ENCODE data around the gene ZWILCH. TPM values are rescaled to one million over a fixed set of nuclear protein-coding genes. Genes with fewer than 3 reads are reported as not detected.

Gene ZWILCH
- polyA plus RNA-seq, 1 of the 3 experiments (the other 2 are of a cell fraction), result 8.2 TPM

DNA sequence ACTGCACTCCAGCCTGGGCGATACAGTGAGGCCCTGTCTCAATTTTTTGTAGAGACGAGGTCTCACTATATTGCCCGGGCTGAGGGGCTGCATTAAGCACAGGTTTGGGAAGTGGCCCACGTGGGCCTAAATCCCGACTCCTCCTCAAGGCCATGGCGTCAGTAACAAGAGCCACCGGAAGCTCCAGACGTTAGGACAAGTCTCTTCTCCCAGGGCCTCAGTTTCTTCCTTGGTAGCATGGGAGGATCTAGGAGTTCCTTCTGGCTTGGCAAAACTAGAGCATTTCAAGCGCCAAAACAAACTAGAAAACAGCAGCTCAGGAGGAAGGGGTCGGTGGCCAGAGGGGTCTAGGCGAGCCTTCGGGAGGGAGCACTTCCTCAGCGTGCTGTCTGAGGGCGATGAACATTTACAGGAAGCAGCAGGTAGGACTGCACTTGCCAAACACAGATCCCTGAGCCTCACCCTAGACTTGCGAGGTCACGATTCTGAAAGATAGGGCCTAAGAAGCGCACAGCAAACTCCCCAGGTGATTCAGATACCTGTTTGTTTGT, 8.1 kb upstream of the ZWILCH start:
- TF ChIP-seq FOXJ3 (CRISPR knock-in tag; IDR thresholded peaks at IDR 0.05), result no peak
- TF ChIP-seq USF1 (IDR thresholded peaks at IDR 0.05; ENCODE audit: borderline replicate concordance, low read depth), result no peak
- TF ChIP-seq EP300 (IDR thresholded peaks at IDR 0.05; ENCODE audit: borderline replicate concordance in 1 of 2, low read depth in 1 of 2, low read length in 1 of 2), result no peak
- no peak for TF ChIP-seq TEAD4 (IDR thresholded peaks at IDR 0.05; ENCODE audit: borderline replicate concordance, insufficient read depth)
- TF ChIP-seq MEF2A (IDR thresholded peaks at IDR 0.05; ENCODE audit: borderline replicate concordance, low read depth), result no peak
- TF ChIP-seq PBX3 (IDR thresholded peaks at IDR 0.05), result no peak
- TF ChIP-seq YY1 (IDR thresholded peaks at IDR 0.05; ENCODE audit: low read depth), result no peak
- TF ChIP-seq FOXM1 (IDR thresholded peaks at IDR 0.05; ENCODE audit: low read depth), result no peak
- TF ChIP-seq GATA2 (CRISPR knock-in tag; IDR thresholded peaks at IDR 0.05), result no peak
- TF ChIP-seq RCOR1 (IDR thresholded peaks at IDR 0.05; ENCODE audit: low read length), result no peak
- TF ChIP-seq SMC3 (IDR thresholded peaks at IDR 0.05; ENCODE audit: low read depth, low read length), result no peak
- Histone ChIP-seq H3K4me1 (ENCODE audit: control insufficient read depth in 1 of 2, insufficient read depth in 2 of 2, low read depth in 1 of 2, low read length in 1 of 2) (peaks cover 0 to 10% of the 10 kb centered on the region in 2 experiments; a peak in 2 of 4 replicates), H3F3A (replicated peaks; ENCODE audit: insufficient read depth) (peaks cover 47% of the 10 kb centered on the region), H4K20me1 (ENCODE audit: insufficient read depth) (peaks cover 41% of the 10 kb centered on the region), H3K9me2 (no peaks in the 10 kb centered on the region), H3K36me3 (replicated peaks in 1 of 2; ENCODE audit: control insufficient read depth in 1 of 2, insufficient read depth in 2 of 2, low read length in 1 of 2) (peaks cover 66 to 76% of the 10 kb centered on the region in 2 experiments), H3K79me2 (ENCODE audit: insufficient read depth) (peaks cover 43% of the 10 kb centered on the region), H3K4me3 (ENCODE audit: low read depth in 2 of 2, low read length in 1 of 2) (peak overlapping the region; percentile 91 to 97), H2AFZ (ENCODE audit: low read depth) (peak overlapping the region; percentile 88), H3K4me2 (peak overlapping the region; percentile 95), H3K27me3 (ENCODE audit: insufficient read depth) (no peaks in the 10 kb centered on the region), H3K27ac (ENCODE audit: low read depth in 2 of 2, low read length in 1 of 2) (peak overlapping the region; percentile 65 to 66), H3K9ac (peak overlapping the region; percentile 84), H3K9me3 (no peaks in the 10 kb centered on the region)
- ChIA-PET POLR2A (interaction anchor here (1.3 to 3.7 kb wide), 4 partner anchors 9 to 110 kb away, joined by 3 to 21 read pairs (median 5); partner anchors contain the start of gene MAP2K1), CTCF (interaction anchor here (0.6 to 5.7 kb wide), 28 partner anchors 8 to 627 kb away, joined by 3 to 51 read pairs (median 4); partner anchors contain the start of genes DIS3L, MAP2K1, RPL4 and TIPIN)
- 15% methylated on average over 17 of the region's 17 CpGs for WGBS (ENCODE audit: low lambda C conversion rate)
- DNase-seq, result no peak

GRCh38 chr15:66497502-66498455, 7.3 kb upstream of the ZWILCH start, which contains the start of gene SNAPC5:
TSS of gene SNAPC5 (minus strand) at chr15:66497762. CDS start at chr15:66497731, 31 bp downstream.
- Histone ChIP-seq H3K9ac (peak within 1 kb of the TSS; percentile 84), H2AFZ (ENCODE audit: low read depth) (peak within 1 kb of the TSS; percentile 88), H3F3A (replicated peaks; ENCODE audit: insufficient read depth) (peaks cover 51% of the 10 kb centered on the region), H3K36me3 (replicated peaks in 1 of 2; ENCODE audit: control insufficient read depth in 1 of 2, insufficient read depth in 2 of 2, low read length in 1 of 2) (peaks cover 67 to 76% of the 10 kb centered on the region in 2 experiments), H3K9me3 (no peaks in the 10 kb centered on the region), H3K27ac (ENCODE audit: low read depth in 2 of 2, low read length in 1 of 2) (peak within 1 kb of the TSS; percentile 65 to 66), H3K4me3 (ENCODE audit: low read depth in 2 of 2, low read length in 1 of 2) (peak within 1 kb of the TSS; percentile 91 to 97), H3K9me2 (no peaks in the 10 kb centered on the region), H3K79me2 (ENCODE audit: insufficient read depth) (peaks cover 46% of the 10 kb centered on the region), H3K27me3 (ENCODE audit: insufficient read depth) (no peaks in the 10 kb centered on the region), H3K4me1 (ENCODE audit: control insufficient read depth in 1 of 2, insufficient read depth in 2 of 2, low read depth in 1 of 2, low read length in 1 of 2) (peaks cover 0 to 17% of the 10 kb centered on the region in 2 experiments; a peak in 2 of 4 replicates), H3K4me2 (peak within 1 kb of the TSS; percentile 95), H4K20me1 (ENCODE audit: insufficient read depth) (peaks cover 49% of the 10 kb centered on the region)
- DNase-seq, result peak; percentile 93
- POLR2A ChIA-PET, result interaction anchor here (0.5 to 3.7 kb wide), 5 partner anchors 10 to 207 kb away, joined by 3 to 21 read pairs (median 4); partner anchors contain the start of gene MAP2K1
- WGBS (ENCODE audit: low lambda C conversion rate), result 8% methylated on average over 36 of the region's 43 CpGs
- CTCF ChIA-PET, result interaction anchor here (0.6 to 5.7 kb wide), 53 partner anchors 8 to 628 kb away, joined by 3 to 51 read pairs (median 4); partner anchors contain the start of genes DIS3L, MAP2K1, RPL4 and TIPIN
- peak; percentile 94 for TF ChIP-seq ELF1 (IDR thresholded peaks at IDR 0.05)
- TF ChIP-seq GABPA (IDR thresholded peaks at IDR 0.05; ENCODE audit: low read depth), result peak; percentile 77
- TF ChIP-seq USF2 (IDR thresholded peaks at IDR 0.05; ENCODE audit: borderline replicate concordance, low read depth, low read length), result no peak
- peak; percentile 64; the same call in 1 of the 2 replicates for TF ChIP-seq YY1 (IDR thresholded peaks at IDR 0.05; ENCODE audit: low read depth)
- no peak for TF ChIP-seq EZH2phosphoT487 (IDR thresholded peaks at IDR 0.05; ENCODE audit: borderline replicate concordance, low read depth)
- peak; percentile 45 for TF ChIP-seq JUND (IDR thresholded peaks at IDR 0.05)
- peak; percentile 99 for TF ChIP-seq CTCF (IDR thresholded peaks at IDR 0.05)
- TF ChIP-seq SIN3A (IDR thresholded peaks at IDR 0.05; ENCODE audit: borderline replicate concordance, low read depth, low read length), result peak; percentile 98; the same call in 1 of the 2 replicates
- TF ChIP-seq SMC3 (IDR thresholded peaks at IDR 0.05; ENCODE audit: low read depth, low read length), result no peak; the same call in 1 of the 2 replicates
- 0 out of 2 replicates have a peak, but pooled peaks have one; percentile 9 for TF ChIP-seq GATA2 (CRISPR knock-in tag; IDR thresholded peaks at IDR 0.05)
- TF ChIP-seq FOSL2 (IDR thresholded peaks at IDR 0.05; ENCODE audit: borderline replicate concordance, low read depth), result peak; percentile 40; the same call in 1 of the 2 replicates
